Limb (tissue), 2 donors: ENCODE results near the gene CAMLG.

Experiments used
- DNase-seq, 2 donors: peaks; one replicate each; pipeline ENCODE4 v3.0.0-alpha.2; 2016; ENCODE audit errors: extremely low spot score in 2 of 2

Gene CAMLG

GRCh38 chr5:134777366-134777765, 39.0 kb downstream of the CAMLG start:
- no peak for DNase-seq

GRCh38 chr5:134784241-134784920, 46.0 kb downstream of the CAMLG start:
- no peak for DNase-seq

- no peak for DNase-seq
These were observed 46.7 kb downstream of the CAMLG start for GRCh38 chr5:134784946-134785620.

DNA sequence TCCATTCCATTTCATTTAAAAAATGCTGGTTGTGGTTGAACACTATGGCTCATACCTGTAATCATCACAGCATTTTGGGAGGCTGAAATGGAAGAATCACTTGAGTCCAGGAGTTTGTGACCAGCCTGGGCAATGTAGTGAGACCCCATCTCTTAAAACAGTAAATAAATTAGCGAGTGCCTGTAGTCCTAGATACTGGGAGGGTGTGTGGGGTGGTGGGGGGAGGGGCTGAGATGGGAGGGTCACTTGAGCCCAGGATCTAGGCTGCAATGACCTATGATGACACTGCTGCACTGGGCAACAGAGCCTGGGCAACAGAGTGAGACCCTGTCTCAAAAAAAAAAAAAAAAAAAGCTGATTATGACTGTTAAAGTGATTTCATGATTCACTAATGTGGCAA, 49.3 kb downstream of the CAMLG start:
- DNase-seq = no peak

DNA sequence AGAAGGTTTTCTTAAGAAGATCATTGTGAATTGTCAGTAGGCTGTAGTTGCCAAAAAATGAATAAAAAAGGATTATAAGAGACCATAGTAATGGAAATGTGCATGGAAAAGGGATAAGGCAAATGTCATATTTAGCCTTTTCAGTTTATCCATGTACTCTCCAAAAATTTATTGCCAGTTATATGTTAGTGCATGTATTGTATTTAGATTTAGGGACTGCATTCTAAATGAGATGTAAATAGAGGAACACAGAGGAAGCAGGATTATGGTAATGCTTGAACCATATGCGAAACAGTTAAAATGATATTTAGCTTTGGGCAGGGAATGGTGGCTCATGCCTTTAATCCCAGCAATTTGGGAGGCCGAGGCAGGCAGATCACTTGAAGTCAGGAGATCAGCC, 53.2 kb downstream of the CAMLG start:
- DNase-seq = no peak

GRCh38 chr5:134792286-134792685, 53.9 kb downstream of the CAMLG start:
- DNase-seq = no peak

- no peak for DNase-seq
These were observed 54.8 kb downstream of the CAMLG start for GRCh38 chr5:134793111-134793510.

GRCh38 chr5:134794082-134794481, 55.7 kb downstream of the CAMLG start:
- no peak for DNase-seq

GRCh38 chr5:134794819-134795218, 56.5 kb downstream of the CAMLG start:
- DNase-seq = no peak

DNA sequence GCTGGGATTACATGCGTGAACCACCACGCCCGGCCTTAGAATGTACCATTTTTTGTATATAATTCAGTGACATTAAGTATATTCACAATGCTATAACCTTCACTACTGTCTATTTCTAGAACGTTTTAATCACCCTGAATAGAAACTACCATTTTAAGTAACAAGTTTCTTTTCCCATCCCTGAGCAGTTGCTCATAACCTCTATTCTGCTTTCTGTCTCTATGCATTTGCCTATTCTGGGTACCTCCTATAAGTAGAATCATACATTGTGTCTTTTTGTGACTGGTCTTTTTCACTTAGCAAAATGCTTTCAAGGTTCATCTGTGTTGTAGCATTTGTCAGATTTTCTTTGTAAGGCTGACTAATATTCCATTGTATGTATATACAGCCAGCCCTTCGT, 60.1 kb downstream of the CAMLG start:
- DNase-seq = no peak
